GM19351 (cell line): ENCODE data around the gene CEACAM3.

Experiments used
- ATAC-seq: cut with Tn5 transposase; IDR thresholded peaks from one replicate; pipeline ENCODE4 v1.9.1; 2021; ENCODE audit warnings: mild to moderate bottlenecking, moderate library complexity; ENCODE audit not compliant: unreplicated experiment

Gene CEACAM3

GRCh38 chr19:41843371-41843770 is 47.0 kb downstream of the CEACAM3 start:
- ATAC-seq, result no peak

- no peak for ATAC-seq
These were observed 48.2 kb downstream of the CEACAM3 start, which contains the start of gene LYPD4 for GRCh38 chr19:41844601-41845000. Gene LYPD4, minus strand, starts transcription at chr19:41844683. Its CDS starts 5,398 bp downstream, at chr19:41839285.

- no peak for ATAC-seq
These were observed 48.4 kb downstream of the CEACAM3 start, which contains the start of gene DMRTC2 for GRCh38 chr19:41845001-41845050. Gene DMRTC2, plus strand, starts transcription at chr19:41845042. Its CDS starts 2,387 bp downstream, at chr19:41847429.

- ATAC-seq, result no peak
These were observed 48.7 kb downstream of the CEACAM3 start for GRCh38 chr19:41845051-41845590.

- no peak for ATAC-seq
These were observed 51.1 kb downstream of the CEACAM3 start for GRCh38 chr19:41847351-41848105.

- ATAC-seq, result no peak
These were observed 52.3 kb downstream of the CEACAM3 start for GRCh38 chr19:41848666-41849065.

GRCh38 chr19:41849067-41849466 is 52.7 kb downstream of the CEACAM3 start:
- ATAC-seq, result no peak

- no peak for ATAC-seq
These were observed 54.0 kb downstream of the CEACAM3 start for GRCh38 chr19:41850381-41850780.

GRCh38 chr19:41851456-41851855 is 55.1 kb downstream of the CEACAM3 start:
- no peak for ATAC-seq

GRCh38 chr19:41853344-41853743 is 57.0 kb downstream of the CEACAM3 start:
- no peak for ATAC-seq

GRCh38 chr19:41853768-41854167 is 57.4 kb downstream of the CEACAM3 start:
- ATAC-seq, result no peak

- ATAC-seq, result no peak
These were observed 62.8 kb downstream of the CEACAM3 start for GRCh38 chr19:41859213-41859617.

- peak; percentile 70 for ATAC-seq
These were observed 63.4 kb downstream of the CEACAM3 start, which contains the start of gene RPS19 for GRCh38 chr19:41859618-41860418. Gene RPS19, plus strand, starts transcription at chr19:41860255. Its CDS starts 520 bp downstream, at chr19:41860775.

- peak; percentile 33 for ATAC-seq
These were observed 64.2 kb downstream of the CEACAM3 start for GRCh38 chr19:41860419-41861115.
